ENCODE data around the gene BCR.
A peak's percentile ranks its signal among the peaks of the same experiment; 100 is the strongest.
"Not testable (repeated sequence)": the region's sequence is repeated elsewhere in the genome, so short reads cannot be mapped to it uniquely, and the experiment has no call there.

BCR gene

GRCh38 chr22:23311635-23312420 is 131.5 kb downstream of the BCR start:
- in situ Hi-C loops (cut with MboI; ENCODE audit: low pct_unique_long_range_greater_than_20kb, low sequenced_read_pairs, unreplicated experiment); DNase-seq (ENCODE audit: low spot score): not testable (repeated sequence)

DNA sequence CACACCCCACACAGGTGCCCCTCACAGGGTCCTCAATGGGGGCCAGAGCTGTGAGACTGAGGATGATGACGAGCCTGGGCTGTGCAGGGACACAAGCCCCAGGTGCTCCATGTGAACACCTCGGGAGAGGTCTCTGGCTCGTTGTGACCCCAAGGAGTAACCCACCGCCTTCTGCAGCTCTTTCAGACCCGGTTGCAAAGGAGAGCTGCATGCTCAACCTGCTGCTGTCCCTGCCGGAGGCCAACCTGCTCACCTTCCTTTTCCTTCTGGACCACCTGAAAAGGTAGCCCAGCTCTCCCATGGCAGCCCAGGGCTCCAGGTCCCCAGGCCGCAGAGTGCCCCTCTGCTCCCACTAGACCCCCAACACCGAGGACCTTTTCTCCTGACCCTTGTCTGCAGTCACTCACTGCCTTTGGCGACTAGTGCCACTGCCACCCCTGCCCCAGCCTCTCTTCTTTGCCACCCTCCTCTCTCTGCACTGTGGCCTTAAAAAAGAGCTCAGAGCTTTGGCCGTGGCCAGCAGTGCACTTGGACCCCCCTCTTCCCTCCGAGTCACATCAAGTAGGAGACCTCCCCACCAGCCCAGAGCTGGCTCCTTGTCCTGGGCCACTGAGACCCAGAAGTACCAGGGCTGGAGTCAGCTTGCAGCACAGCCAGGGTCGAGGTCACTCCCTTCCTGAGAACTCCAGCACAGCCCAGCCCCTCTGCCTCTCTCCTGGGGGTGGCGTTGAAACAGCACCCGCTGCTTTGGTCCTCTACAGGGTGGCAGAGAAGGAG is 133.7 kb downstream of the BCR start:
- DNase-seq (ENCODE audit: low spot score) = peak; percentile 3
- no peak for TF ChIP-seq CTCF (IDR thresholded peaks at IDR 0.05; ENCODE audit: extremely low read depth, insufficient read depth, missing control alignments)
- in situ Hi-C loops (cut with MboI; ENCODE audit: low pct_unique_long_range_greater_than_20kb, low sequenced_read_pairs, unreplicated experiment) = no loop called here

DNA sequence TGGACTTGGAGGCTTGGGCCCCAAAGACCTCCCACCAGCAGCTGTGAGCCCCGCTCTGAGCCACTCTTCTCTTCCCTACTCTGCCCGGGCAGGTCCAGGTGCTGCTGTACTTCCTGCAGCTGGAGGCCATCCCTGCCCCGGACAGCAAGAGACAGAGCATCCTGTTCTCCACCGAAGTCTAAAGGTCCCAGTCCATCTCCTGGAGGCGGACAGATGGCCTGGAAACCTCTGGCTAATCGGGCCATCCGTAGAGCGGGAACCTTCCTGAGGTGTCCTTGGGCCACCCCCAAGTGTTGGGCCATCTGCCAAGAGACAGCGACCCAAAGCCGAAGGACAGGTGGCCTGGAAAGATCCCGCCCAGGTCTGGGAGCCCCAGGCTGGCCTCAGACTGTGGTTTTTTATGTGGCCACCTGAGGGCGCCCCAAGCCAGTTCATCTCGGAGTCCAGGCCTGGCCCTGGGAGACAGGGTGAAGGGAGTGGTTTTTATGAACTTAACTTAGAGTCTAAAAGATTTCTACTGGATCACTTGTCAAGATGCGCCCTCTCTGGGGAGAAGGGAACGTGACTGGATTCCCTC is 135.1 kb downstream of the BCR start:
- DNase-seq (ENCODE audit: low spot score) = peak; percentile 68
- in situ Hi-C loops (cut with MboI; ENCODE audit: low pct_unique_long_range_greater_than_20kb, low sequenced_read_pairs, unreplicated experiment) = no loop called here
- TF ChIP-seq CTCF (IDR thresholded peaks at IDR 0.05; ENCODE audit: extremely low read depth, insufficient read depth, missing control alignments) = peak; percentile 72

DNA sequence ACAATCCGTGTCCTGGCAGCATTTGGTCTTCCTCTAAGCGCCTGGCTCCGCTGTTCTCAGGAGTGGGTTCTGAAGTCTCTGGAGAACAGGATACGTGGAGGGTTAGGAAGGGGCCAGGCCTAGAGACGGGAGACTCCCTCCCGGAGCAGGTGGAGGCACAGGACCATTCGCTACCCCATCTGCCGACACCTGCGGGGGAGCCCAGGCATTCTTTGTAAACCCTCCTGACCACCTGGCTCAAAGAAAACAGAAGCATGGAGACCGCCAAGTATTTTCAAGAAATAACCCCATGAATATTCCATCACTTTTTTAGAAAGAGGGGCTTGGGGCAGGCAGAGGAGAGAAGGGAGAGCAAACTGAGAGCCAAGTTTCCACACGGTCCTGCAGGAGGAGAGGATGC is 136.3 kb downstream of the BCR start:
- in situ Hi-C loops (cut with MboI; ENCODE audit: low pct_unique_long_range_greater_than_20kb, low sequenced_read_pairs, unreplicated experiment); DNase-seq (ENCODE audit: low spot score): not testable (repeated sequence)

DNA sequence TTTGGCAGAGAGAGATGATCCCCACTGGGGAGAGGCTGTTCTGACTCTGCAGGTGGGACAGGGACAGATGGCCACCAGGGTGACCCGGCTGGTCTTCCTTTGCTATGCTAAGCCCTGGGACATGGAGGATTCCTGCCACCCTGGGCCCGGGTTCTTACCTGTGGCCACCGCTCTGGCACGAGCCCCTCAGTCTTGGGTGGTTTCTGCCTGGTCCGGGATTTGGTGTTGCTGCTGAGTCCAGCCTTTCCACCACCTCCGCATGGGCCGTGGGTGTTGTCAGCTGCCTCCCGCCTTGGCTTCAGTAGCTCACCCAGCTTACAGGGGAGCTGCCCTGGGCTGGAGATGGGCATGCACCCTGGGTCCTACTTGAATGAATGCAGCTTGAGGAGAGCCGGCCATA is 138.0 kb downstream of the BCR start:
- in situ Hi-C loops (cut with MboI; ENCODE audit: low pct_unique_long_range_greater_than_20kb, low sequenced_read_pairs, unreplicated experiment); DNase-seq (ENCODE audit: low spot score): not testable (repeated sequence)

DNA sequence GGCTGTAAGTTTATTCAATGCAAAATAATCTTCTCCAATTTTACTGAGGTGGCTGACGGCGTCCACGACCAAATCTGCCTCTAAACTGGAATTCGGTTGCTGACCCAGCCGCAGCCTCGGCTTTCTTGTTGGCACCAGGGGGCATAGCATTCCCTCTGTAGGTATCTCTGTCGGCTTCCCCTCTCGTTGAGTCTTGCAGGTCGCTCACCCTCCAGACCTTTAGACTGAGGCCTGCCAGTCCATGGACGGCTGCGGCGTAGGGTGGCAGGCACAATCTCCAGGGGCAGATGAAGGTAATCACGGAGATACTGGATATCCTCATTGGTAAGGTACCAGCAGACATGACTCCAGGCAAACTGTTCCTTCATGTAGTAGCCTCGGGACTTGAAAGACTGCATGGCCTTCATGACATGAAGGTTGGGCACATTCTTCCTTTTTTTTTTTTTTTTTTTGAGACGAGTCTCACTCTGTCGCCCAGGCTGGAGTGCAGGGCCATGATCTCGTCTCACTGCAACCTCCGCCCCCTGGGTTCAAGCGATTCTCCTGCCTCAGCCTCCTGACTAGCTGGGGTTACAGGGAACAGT is 142.3 kb downstream of the BCR start:
- DNase-seq (ENCODE audit: low spot score); in situ Hi-C loops (cut with MboI; ENCODE audit: low pct_unique_long_range_greater_than_20kb, low sequenced_read_pairs, unreplicated experiment): not testable (repeated sequence)

DNA sequence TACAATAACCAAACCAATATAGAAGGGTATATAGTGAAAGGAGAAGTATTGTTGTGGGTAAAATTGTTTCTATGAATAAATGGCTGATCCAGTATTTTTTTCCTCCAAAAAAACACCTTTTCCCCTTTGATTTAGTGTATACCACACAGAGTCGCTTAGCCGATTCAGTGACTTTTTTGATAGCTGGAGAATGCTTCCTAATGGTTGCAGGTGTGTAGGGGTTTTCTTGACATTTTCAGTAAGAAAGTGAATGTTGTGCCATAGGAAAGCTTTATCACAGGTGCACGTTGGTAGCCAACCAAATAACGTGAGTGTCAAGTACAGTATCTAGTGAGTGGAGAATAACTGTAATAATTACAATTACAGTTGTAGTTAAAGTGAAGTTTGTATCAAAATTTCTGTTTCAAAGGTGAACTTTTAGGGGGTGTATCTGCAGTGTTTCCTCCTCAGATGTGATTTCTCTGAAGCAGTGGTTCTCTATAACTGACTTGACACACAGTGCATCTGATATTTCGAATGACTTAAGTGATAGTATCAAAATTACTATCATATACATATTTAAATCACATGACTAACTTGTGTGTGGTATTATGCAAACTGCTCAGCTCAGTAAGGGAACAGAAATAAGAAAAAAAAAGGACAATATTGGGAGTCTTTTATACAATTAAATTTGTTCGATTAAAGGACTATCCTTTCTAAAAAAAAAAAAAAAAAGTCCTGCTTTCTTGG is 143.8 kb downstream of the BCR start:
- in situ Hi-C loops (cut with MboI; ENCODE audit: low pct_unique_long_range_greater_than_20kb, low sequenced_read_pairs, unreplicated experiment) = not testable (repeated sequence)

GRCh38 chr22:23325183-23325582 is 144.9 kb downstream of the BCR start:
- in situ Hi-C loops (cut with MboI; ENCODE audit: low pct_unique_long_range_greater_than_20kb, low sequenced_read_pairs, unreplicated experiment) = no loop called here
- TF ChIP-seq CTCF (IDR thresholded peaks at IDR 0.05; ENCODE audit: extremely low read depth, insufficient read depth, missing control alignments) = no peak
- DNase-seq (ENCODE audit: low spot score) = peak; percentile 13

More for the DNA sequence above, 143.8 kb downstream of the BCR start:
- not testable (repeated sequence) for DNase-seq (ENCODE audit: low spot score)

DNA sequence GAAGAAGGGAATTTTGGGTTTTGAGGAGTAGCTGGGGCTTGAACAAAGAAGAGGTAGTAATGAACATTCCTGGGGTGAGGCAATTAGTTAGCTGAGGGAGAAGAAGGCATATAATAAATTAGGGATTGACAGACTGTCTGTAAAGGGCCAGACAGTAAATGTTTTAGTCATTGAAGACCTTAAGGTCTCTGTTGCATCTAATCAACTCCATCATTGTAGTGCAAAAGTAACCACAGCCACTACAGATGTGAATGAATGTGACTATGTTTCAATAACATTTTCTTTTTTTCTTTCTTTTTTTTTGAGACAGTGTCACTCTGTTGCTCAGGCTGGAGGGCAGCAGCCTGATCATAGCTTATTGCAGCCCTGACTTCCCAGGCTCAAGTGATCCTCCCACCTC is 153.5 kb downstream of the BCR start:
- in situ Hi-C loops (cut with MboI; ENCODE audit: low pct_unique_long_range_greater_than_20kb, low sequenced_read_pairs, unreplicated experiment); DNase-seq (ENCODE audit: low spot score): not testable (repeated sequence)

- DNase-seq (ENCODE audit: low spot score); in situ Hi-C loops (cut with MboI; ENCODE audit: low pct_unique_long_range_greater_than_20kb, low sequenced_read_pairs, unreplicated experiment): not testable (repeated sequence)
These were observed 157.4 kb downstream of the BCR start for GRCh38 chr22:23337672-23338071.

DNA sequence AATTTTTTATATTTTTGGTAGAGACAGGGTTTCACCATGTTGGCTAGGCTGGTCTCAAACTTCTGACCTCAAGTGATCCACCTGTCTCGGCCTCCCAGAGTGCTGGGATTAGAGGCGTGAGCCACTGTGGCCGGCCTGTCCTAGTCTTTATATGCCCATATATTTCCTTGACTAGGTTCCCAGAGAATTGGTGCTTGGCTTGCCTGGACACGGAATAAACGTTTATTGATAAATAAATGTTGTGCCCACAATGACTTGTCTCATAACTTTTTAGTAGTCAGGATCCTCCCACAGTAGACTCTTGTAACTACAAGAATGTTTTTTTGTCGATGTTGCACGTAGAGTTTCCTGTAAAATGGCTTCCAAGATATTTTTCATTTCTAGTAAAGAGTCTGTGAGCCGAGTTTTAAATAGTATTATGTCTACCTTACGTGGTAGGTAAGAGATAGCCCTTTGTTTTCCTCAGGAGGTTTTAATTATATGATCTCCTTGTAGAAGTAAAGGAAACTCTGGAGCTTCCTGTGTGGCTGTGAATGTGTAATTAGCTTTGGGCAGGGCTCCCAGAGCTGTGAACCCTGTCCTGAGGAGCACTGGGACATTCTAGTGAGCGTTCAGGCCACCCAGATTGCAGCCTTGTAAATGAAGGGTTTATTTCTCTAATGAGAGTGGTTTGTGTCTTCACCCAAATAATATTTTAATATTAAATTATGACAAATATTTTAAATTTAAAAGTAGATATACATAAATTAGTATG is 161.8 kb downstream of the BCR start:
- not testable (repeated sequence) for DNase-seq (ENCODE audit: low spot score)
- in situ Hi-C loops (cut with MboI; ENCODE audit: low pct_unique_long_range_greater_than_20kb, low sequenced_read_pairs, unreplicated experiment) = loop anchor here (5.0 kb wide), 1 partner anchor 1330 kb away; no protein-coding TSS in a partner anchor

All from GM13977 (cell line).